H1 (cell line): ENCODE results near the gene CENPO. TPM values are rescaled to one million over a fixed set of nuclear protein-coding genes. Genes with fewer than 3 reads are reported as not detected.

Source experiments
- CTCF ChIA-PET: fragments of 300-600 bp; sonication (Branson Sonifier 250); formaldehyde crosslinking; loops from one replicate; lab custom pipeline; 2021; ENCODE audit not compliant: partially characterized antibody; lab: Charles Lee
- POLR2A ChIA-PET: fragments of 300-600 bp; sonication (Branson Sonifier 250); formaldehyde crosslinking; loops from one replicate; lab custom pipeline; 2021; ENCODE audit warnings: inconsistent platforms; ENCODE audit not compliant: partially characterized antibody; lab: Charles Lee
- DNase-seq, 2 experiments: peaks; one replicate each; pipeline versions ENCODE4 v3.0.0 to v3.0.0-alpha.2; 2010 to 2022; ENCODE audit warnings: low spot score in 2 of 2, low read depth in 1 of 2, mixed read lengths in 1 of 2
- FAIRE-seq: peaks from 2 replicates; lab custom pipeline; 2011; peaks lifted over from hg19 to GRCh38; lab: Jason Lieb, UNC
- H2AFZ ChIP-seq: 2 replicates; pipeline ENCODE4 v1.8.1; 2012; ENCODE audit warnings: low read length, inconsistent platforms
- H2AK5ac ChIP-seq: 2 replicates; pipeline ENCODE4 v1.6.1; 2013; ENCODE audit warnings: low read depth, low read length
- H2BK120ac ChIP-seq: replicated peaks from 2 replicates; pipeline ENCODE3; 2013; ENCODE audit warnings: low read depth, low read length, inconsistent platforms
- H2BK12ac ChIP-seq: 2 replicates; pipeline ENCODE4 v1.6.1; 2013; ENCODE audit warnings: low read depth, low read length
- H2BK15ac ChIP-seq: 2 replicates; pipeline ENCODE4 v1.6.1; 2013; ENCODE audit warnings: low read length
- H2BK20ac ChIP-seq: 2 replicates; pipeline ENCODE4 v1.6.1; 2013; ENCODE audit warnings: low read length
- H2BK5ac ChIP-seq: 2 replicates; pipeline ENCODE4 v1.6.1; 2013; ENCODE audit warnings: low read depth, low read length
- H3K14ac ChIP-seq: 2 replicates; pipeline ENCODE4 v1.6.1; 2013; ENCODE audit warnings: inconsistent platforms; ENCODE audit not compliant: insufficient read length
- H3K18ac ChIP-seq: 2 replicates; pipeline ENCODE4 v1.6.1; 2013; ENCODE audit warnings: low read length; ENCODE audit errors: extremely low read depth
- H3K23ac ChIP-seq: 2 replicates; pipeline ENCODE4 v1.6.1; 2013; ENCODE audit warnings: inconsistent platforms; ENCODE audit not compliant: insufficient read length
- H3K23me2 ChIP-seq: 2 replicates; pipeline ENCODE4 v1.6.1; 2013; ENCODE audit warnings: low read depth, low read length
- H3K27ac ChIP-seq: 2 replicates; pipeline ENCODE4 v1.6.1; 2011; ENCODE audit warnings: low read depth, low read length, inconsistent platforms
- H3K27me3 ChIP-seq, 4 experiments: replicated peaks in 1 of 4; 1 replicate in 1 of 4; 2 replicates in 3 of 4; pipeline versions ENCODE4 v1.6.1 to v1.8.1; 2011 to 2013; ENCODE audit warnings: low read length in 3 of 4, mild to moderate bottlenecking in 3 of 4, inconsistent platforms in 2 of 4, mixed read lengths in 2 of 4, moderate library complexity in 1 of 4; ENCODE audit not compliant: control insufficient read depth in 3 of 4, insufficient read depth in 3 of 4; ENCODE audit errors: extremely low read depth in 1 of 4
- H3K36me3 ChIP-seq, 4 experiments: 2 replicates each; pipeline versions ENCODE4 v1.6.1 to v1.8.1; 2011 to 2013; ENCODE audit warnings: mild to moderate bottlenecking in 4 of 4, low read length in 3 of 4, moderate library complexity in 2 of 4, control low read depth in 1 of 4, inconsistent platforms in 1 of 4; ENCODE audit not compliant: insufficient read depth in 4 of 4, control insufficient read depth in 2 of 4
- H3K4ac ChIP-seq: replicated peaks from 2 replicates; pipeline ENCODE3; 2013; ENCODE audit warnings: low read length, low read depth, mixed read lengths, inconsistent platforms; ENCODE audit not compliant: insufficient read length
- H3K4me1 ChIP-seq, 4 experiments: replicated peaks in 1 of 4; 1 replicate in 1 of 4; 2 replicates in 3 of 4; pipeline versions ENCODE4 v1.6.1 to v1.8.1; 2011 to 2013; ENCODE audit warnings: low read length in 3 of 4, inconsistent platforms in 2 of 4, mixed read lengths in 1 of 4; ENCODE audit not compliant: insufficient read depth in 4 of 4, control insufficient read depth in 3 of 4
- H3K4me2 ChIP-seq, 2 experiments: 2 replicates each; pipeline versions ENCODE4 v1.6.1 to v1.8.1; 2011 to 2013; ENCODE audit warnings: low read depth in 2 of 2, low read length in 2 of 2, control low read depth in 1 of 2, inconsistent platforms in 1 of 2, mild to moderate bottlenecking in 1 of 2; ENCODE audit not compliant: insufficient read depth in 1 of 2
- H3K4me3 ChIP-seq, 4 experiments: fragments of 200-600, 300-600 bp in 1 of 4; sonication (generic), shearing (Covaris generic), sonication (Bioruptor Twin) in 1 of 4; 2 replicates each; pipeline versions ENCODE4 v1.5.1 to v1.8.1; 2011 to 2016; ENCODE audit warnings: low read length in 4 of 4, low read depth in 3 of 4, control low read depth in 2 of 4, inconsistent platforms in 2 of 4, mild to moderate bottlenecking in 2 of 4, mixed read lengths in 1 of 4, moderate library complexity in 1 of 4; ENCODE audit not compliant: insufficient read depth in 2 of 4; ENCODE audit errors: extremely low read depth in 1 of 4
- H3K56ac ChIP-seq: replicated peaks from 2 replicates; pipeline ENCODE3; 2013; ENCODE audit warnings: low read depth, mild to moderate bottlenecking, mixed read lengths, low read length, inconsistent platforms; ENCODE audit not compliant: insufficient read length
- H3K79me1 ChIP-seq: 2 replicates; pipeline ENCODE4 v1.6.1; 2013; ENCODE audit warnings: low read depth, low read length, control low read depth
- H3K79me2 ChIP-seq, 2 experiments: 2 replicates each; pipeline versions ENCODE4 v1.6.1 to v1.8.1; 2012 to 2013; ENCODE audit warnings: low read length in 2 of 2, mild to moderate bottlenecking in 2 of 2, inconsistent platforms in 1 of 2; ENCODE audit not compliant: insufficient read depth in 2 of 2, control insufficient read depth in 1 of 2
- H3K9ac ChIP-seq, 4 experiments: replicated peaks in 1 of 4; 1 replicate in 1 of 4; 2 replicates in 3 of 4; pipeline versions ENCODE4 v1.6.1 to v1.8.1; 2011 to 2013; ENCODE audit warnings: low read depth in 3 of 4, low read length in 3 of 4, control low read depth in 2 of 4, mild to moderate bottlenecking in 2 of 4, moderate library complexity in 2 of 4, inconsistent platforms in 1 of 4; ENCODE audit errors: extremely low read depth in 1 of 4
- H3K9me3 ChIP-seq, 2 experiments: 2 replicates each; pipeline versions ENCODE4 v1.6.1 to v1.8.1; 2012 to 2013; ENCODE audit warnings: mild to moderate bottlenecking in 2 of 2, moderate library complexity in 2 of 2, control low read depth in 1 of 2, inconsistent platforms in 1 of 2, low read depth in 1 of 2, low read length in 1 of 2, mixed read lengths in 1 of 2; ENCODE audit not compliant: insufficient read depth in 2 of 2
- H4K20me1 ChIP-seq, 2 experiments: replicated peaks in 1 of 2; 2 replicates each; pipeline versions ENCODE3 to v1.8.1; 2011 to 2013; ENCODE audit warnings: inconsistent platforms in 2 of 2, low read length in 2 of 2, mild to moderate bottlenecking in 1 of 2; ENCODE audit not compliant: insufficient read depth in 2 of 2, control insufficient read depth in 1 of 2
- H4K5ac ChIP-seq: 2 replicates; pipeline ENCODE4 v1.6.1; 2013; ENCODE audit warnings: low read length, low read depth, mixed read lengths, inconsistent platforms; ENCODE audit not compliant: insufficient read length
- H4K8ac ChIP-seq: 2 replicates; pipeline ENCODE4 v1.8.0; 2013; ENCODE audit warnings: mild to moderate bottlenecking, moderate library complexity, low read length, inconsistent platforms; ENCODE audit not compliant: insufficient read depth; ENCODE audit errors: extremely low read depth
- H4K91ac ChIP-seq: replicated peaks from 2 replicates; pipeline ENCODE3; 2013; ENCODE audit warnings: low read length, mixed read lengths, inconsistent platforms; ENCODE audit not compliant: insufficient read length
- EGR1 ChIP-seq: IDR thresholded peaks from 2 replicates; pipeline ENCODE4 v1.6.1; 2011; ENCODE audit warnings: low read depth, low read length, borderline replicate concordance
- GABPA ChIP-seq: IDR thresholded peaks from 2 replicates; pipeline ENCODE4 v1.6.1; 2011; ENCODE audit warnings: mild to moderate bottlenecking, low read length, moderate library complexity, borderline replicate concordance; ENCODE audit not compliant: insufficient read depth
- POLR2AphosphoS5 ChIP-seq: IDR thresholded peaks from 2 replicates; pipeline ENCODE4 v1.6.1; 2011; ENCODE audit warnings: low read depth, low read length
- SAP30 ChIP-seq: fragments of 300-600 bp; sonication (generic); IDR thresholded peaks from 2 replicates; pipeline ENCODE4 v1.7.1; 2012; ENCODE audit warnings: low read length, moderate library complexity, mild to moderate bottlenecking, inconsistent platforms; ENCODE audit not compliant: insufficient read depth, insufficient replicate concordance
- SIRT6 ChIP-seq: IDR thresholded peaks from one replicate; pipeline ENCODE4 v1.7.1; 2012; ENCODE audit warnings: low read length, inconsistent platforms
- TBP ChIP-seq: IDR thresholded peaks from 2 replicates; pipeline ENCODE4 v1.6.1; 2011; ENCODE audit warnings: low read depth, low read length, improper control_type of control experiment
- WGBS, 2 experiments: shearing (Covaris generic) in 1 of 2; methylation state at CpG; one replicate each; pipeline versions ENCODE4 v1.1.6 to v1.1.7; 2013 to 2015; ENCODE audit warnings: low lambda C conversion rate in 2 of 2, mixed read lengths in 2 of 2, inconsistent platforms in 1 of 2, low coverage in 1 of 2, missing lambda C conversion rate in 1 of 2; ENCODE audit not compliant: insufficient replicate concordance in 2 of 2, insufficient coverage in 1 of 2, insufficient read length in 1 of 2; ENCODE audit errors: extremely low coverage in 1 of 2, missing lambda C conversion rate in 1 of 2; 5-methylcytosine and 5-hydroxymethylcytosine counted together
- polyA plus RNA-seq, 7 experiments: library from polyadenylated mRNA; depleted of rRNA in 3 of 7; stranded (reverse) in 5 of 7; unstranded in 2 of 7; fragments of >200 nt in 5 of 7; fragments of 200-250 nt in 2 of 7; gene quantifications; 1 replicate in 5 of 7; 2 replicates in 1 of 7; 4 replicates in 1 of 7; pipeline versions ENCODE4 v1.2.1 to v1.2.3, GENCODE V29; 2011 to 2013; ENCODE audit warnings: missing spikeins in 2 of 7, mixed read lengths in 2 of 7
- total RNA-seq: library from RNA; stranded (reverse); fragmentation: NEBNext Ultra II Directional; extraction: Animal tissue kit (Norgen Biotek cat#: 25700); gene quantifications from 2 replicates; pipeline ENCODE4 v1.2.1, GENCODE V29; 2021

The CENPO gene
- total and polyA plus RNA-seq, 2 of the 8 experiments (the other 6 are each of a cell fraction or from before 2014, with no cell fraction given) = 34.4 to 46.3 TPM

DNA sequence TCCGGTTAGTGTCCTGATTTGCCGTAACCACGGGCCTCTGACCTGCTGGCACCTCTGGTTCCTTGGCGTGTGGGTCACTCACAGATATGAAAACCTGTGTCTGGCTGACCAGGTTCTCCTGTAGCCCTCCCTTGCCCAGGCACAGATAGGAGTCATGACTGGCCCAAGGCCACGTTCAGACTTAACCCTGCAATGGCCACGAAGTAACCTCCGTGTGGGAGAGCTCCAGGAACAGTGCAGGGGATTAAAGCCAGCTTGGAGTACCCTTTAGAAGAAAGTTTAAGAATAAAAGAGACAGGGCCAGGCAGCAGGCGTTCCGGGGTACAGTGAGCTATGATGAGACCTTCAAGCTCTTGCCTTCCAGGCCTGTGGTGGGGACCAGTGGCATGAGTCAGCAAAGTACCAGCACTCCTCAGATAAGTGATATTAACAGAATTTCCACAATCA is 25.5 kb downstream of the CENPO start:
- H2BK20ac ChIP-seq = no peak overlapping the region
- H3K4ac ChIP-seq = no peak overlapping the region
- no peak overlapping the region for H2AK5ac ChIP-seq
- no peak overlapping the region for H2BK120ac ChIP-seq
- H3K4me3 ChIP-seq = no peak overlapping the region
- no peak overlapping the region for H3K4me2 ChIP-seq
- no peak overlapping the region for H3K9ac ChIP-seq
- peak in 1 of 2 experiments; percentile 39 for DNase-seq
- no peaks in the 10 kb centered on the region for H3K9me3 ChIP-seq
- H2BK5ac ChIP-seq = no peak overlapping the region
- H4K8ac ChIP-seq = no peak overlapping the region
- peaks cover 27 to 85% (median 60%) of the 10 kb centered on the region in 4 experiments for H3K36me3 ChIP-seq
- no peak overlapping the region for H2BK15ac ChIP-seq
- no peak overlapping the region for H3K14ac ChIP-seq
- H4K20me1 ChIP-seq = peaks cover 8 to 14% of the 10 kb centered on the region in 2 experiments
- H3K79me2 ChIP-seq = peaks cover 0 to 15% of the 10 kb centered on the region in 2 experiments; a peak in 3 of 4 replicates
- no peak overlapping the region for H2BK12ac ChIP-seq
- no peak overlapping the region for H4K91ac ChIP-seq
- 92% methylated on average over 9 of the region's 9 CpGs; no CpG with 5 or more reads in 1 of the 2 experiments for WGBS, 2 experiments
- TF ChIP-seq EGR1 (no peak), SIRT6 (no peak), POLR2AphosphoS5 (peak; percentile 34; the same call in 1 of the 2 replicates), GABPA (no peak), SAP30 (no peak), TBP (no peak)
- FAIRE-seq = no peak
- ChIA-PET POLR2A (interaction anchor here (0.8 kb wide), 1 partner anchor 9 kb away, joined by 3 read pairs; no protein-coding TSS in a partner anchor), CTCF (interaction anchor here (1.0 to 3.8 kb wide), 7 partner anchors 9 to 410 kb away, joined by 3 to 24 read pairs (median 6); partner anchors contain the start of genes CENPO and PTRHD1)
- peaks cover 7% of the 10 kb centered on the region; the same call in 1 of the 2 replicates for H3K79me1 ChIP-seq
- no peak overlapping the region for H4K5ac ChIP-seq
- H3K27ac ChIP-seq = no peak overlapping the region
- peaks cover 2% of the 10 kb centered on the region; the same call in 1 of the 2 replicates for H3K23me2 ChIP-seq
- no peaks in the 10 kb centered on the region for H3K27me3 ChIP-seq
- peaks cover 15 to 25% (median 20%) of the 10 kb centered on the region in 4 experiments for H3K4me1 ChIP-seq
- no peak overlapping the region for H2AFZ ChIP-seq
- H3K23ac ChIP-seq = no peak overlapping the region
- H3K56ac ChIP-seq = no peak overlapping the region
- no peak overlapping the region; the same call in 1 of the 2 replicates for H3K18ac ChIP-seq
